ENCODE data around the gene EID1.
"Not testable (repeated sequence)": the region's sequence is repeated elsewhere in the genome, so short reads cannot be mapped to it uniquely, and the experiment has no call there.

Gene EID1

DNA sequence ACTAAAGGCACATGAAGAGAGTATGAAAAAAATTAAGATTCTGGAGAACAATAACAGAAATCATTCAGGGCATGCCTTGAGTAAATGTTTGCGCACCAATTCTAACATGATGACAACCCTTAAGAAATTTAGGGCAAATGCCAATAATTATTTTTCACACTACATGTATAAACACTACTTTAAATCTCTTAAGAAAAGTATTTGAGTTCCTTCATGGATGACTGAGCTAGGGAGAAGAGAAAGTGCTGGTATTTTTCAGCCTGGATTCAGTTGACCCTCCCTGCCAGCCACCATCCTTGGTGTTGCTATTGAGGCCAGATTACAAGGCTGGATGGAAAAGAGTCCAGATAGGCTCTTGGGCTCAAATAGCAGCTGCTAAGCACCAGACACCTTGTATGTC lies 8.0 kb upstream of the EID1 start:
- DNase-seq (ENCODE audit: low read depth) = no peak

DNA sequence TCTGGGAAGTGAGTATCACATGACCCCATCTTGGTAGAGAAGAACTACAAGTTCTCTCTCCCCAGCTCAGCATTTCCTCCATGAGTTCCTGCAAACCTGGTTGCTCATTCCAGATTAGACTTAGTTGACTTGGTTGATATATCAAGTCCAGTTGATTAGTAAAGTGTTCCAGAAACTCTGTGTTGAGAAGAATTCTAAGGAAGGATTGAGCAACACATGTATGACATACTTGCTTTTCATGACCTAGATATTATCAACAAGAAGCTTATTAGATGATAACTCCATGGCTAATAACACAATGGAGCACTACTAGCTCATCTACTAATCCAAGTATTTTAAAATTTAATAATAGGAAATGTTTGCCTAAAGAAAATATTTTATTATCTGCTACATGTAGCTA lies 6.4 kb upstream of the EID1 start:
- no peak for DNase-seq (ENCODE audit: low read depth)

DNA sequence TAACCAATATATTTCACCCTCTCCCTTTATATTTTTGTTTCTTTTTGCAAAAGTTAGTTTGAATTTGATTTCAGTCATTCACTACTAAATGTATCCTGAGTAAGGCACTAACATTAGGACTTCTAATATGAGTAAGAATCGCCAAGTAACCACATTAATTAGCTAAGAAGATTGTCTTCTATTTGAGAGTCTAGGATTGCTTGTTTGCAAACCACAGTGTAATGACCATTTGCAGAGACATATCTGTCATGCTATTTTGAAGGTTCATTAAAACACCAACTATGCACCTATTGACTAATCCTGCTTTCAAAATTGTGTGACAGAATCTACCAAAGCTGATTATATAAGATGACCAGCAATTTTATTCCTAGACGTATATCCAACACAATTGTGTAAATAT lies 5.3 kb upstream of the EID1 start:
- no peak for DNase-seq (ENCODE audit: low read depth)

DNA sequence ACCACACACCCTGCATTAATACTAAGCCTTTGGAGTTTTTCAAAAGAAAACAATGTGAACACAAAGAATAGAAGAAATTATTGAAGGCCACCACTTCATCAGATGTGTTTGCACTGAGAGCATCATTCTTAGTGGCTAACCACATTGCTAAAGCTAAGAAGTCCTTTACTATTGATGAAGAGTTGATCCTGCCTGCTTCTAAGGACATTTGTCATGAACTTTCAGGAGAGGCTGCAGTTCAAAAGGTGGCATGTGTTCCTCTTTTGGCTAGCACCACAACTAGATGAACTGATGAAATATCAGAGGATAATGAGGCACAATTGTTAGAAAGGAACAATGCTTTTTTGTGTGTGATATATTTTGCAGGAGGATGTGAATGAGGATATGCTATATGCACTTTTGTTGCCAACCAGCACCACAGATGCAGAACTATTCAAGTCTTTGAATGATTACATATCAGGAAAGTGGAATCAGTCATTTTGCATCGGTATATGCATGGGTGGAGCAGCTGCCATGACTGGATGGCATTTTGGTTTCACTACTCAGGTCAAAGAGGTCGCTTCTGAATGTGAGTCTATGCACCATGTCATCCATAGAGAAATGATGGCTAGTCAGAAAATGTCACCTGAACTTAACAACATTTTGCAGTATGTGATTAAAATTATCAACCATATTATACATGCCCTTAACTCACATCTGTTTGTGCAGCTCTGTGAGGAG lies 2.5 kb upstream of the EID1 start:
- DNase-seq (ENCODE audit: low read depth) = no peak

DNA sequence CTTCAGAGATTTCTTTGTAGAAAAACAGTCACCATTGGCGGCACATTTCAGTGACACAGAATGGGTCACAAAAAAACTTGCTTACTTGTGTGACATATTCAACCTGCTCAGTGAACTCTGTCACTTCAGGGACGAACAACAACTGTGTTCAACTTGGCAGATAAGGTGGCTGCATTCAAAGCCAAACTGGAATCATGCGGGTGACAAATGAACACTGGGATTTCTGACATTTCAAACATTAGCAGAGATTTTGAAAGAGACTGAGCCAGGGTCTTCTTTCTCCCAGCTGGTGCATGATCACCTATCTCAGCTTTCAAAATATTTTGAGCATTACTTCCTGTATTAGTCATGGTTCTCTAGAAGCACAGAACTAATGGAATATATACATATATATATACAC lies 1.9 kb upstream of the EID1 start:
- DNase-seq (ENCODE audit: low read depth) = no peak

DNA sequence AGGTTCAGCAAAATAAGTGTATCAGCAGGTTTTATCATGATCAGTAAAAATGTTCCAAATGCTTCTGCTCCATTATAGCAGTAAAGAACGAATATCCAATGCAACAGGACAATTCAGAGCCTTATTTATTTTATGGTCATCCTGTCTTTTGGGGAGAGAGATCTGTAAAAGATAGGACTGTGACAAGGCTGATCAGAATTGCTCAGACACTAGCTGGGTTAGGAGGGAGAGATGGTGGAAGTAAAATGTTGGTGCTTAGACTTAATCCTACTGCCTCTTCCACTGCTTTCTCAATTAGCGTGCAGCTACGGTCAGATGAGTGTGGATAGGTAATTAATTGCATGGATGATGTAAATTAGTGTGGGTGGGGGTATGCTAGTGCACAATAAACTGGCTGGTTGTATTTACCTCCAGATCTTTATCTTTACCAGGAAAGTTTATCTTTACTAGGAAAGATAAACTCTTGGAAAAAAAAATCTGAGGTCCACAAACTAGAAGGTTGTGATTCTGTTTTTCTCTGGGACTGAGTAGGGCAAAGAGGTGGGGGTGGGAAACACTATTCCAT lies 2.2 kb downstream of the EID1 start:
- no peak for DNase-seq (ENCODE audit: low read depth)

DNA sequence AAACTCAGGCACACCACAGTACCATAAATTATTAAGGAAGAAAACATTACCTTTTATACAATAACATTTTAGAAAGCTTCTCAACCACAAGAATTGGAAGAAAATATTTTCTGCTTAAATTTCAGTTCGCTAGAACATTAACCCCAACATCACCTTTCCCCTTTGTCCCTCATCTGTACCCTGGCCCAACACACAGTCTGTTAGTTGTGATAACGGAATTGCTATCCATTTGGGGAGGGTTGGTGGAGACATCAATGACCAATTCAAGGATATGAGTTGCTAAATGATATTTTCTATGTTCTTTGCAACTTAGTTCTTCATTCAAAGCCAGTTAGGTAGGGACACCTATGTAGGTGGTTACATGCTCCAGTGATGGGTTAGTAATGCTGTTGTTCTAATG lies 5.8 kb downstream of the EID1 start:
- no peak for DNase-seq (ENCODE audit: low read depth)

DNA sequence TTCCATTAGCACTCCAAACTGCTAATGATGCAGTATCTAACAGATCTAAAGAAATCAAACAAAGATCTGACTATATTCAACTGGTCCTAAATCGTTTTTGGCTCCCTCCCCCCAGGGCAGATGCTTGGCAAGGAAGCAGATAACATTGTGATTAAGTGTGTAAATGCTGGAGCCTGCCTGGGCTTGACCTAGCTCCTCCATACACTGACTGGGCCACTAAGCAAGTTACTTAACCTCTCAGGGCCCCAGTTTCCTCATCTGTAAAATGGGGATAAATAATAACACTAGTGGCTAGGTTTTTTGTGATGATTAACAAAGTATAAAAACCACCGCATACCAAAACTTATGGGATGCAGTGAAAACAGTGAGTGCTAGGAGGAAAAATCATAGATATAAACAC lies 9.2 kb downstream of the EID1 start:
- DNase-seq (ENCODE audit: low read depth) = no peak

DNA sequence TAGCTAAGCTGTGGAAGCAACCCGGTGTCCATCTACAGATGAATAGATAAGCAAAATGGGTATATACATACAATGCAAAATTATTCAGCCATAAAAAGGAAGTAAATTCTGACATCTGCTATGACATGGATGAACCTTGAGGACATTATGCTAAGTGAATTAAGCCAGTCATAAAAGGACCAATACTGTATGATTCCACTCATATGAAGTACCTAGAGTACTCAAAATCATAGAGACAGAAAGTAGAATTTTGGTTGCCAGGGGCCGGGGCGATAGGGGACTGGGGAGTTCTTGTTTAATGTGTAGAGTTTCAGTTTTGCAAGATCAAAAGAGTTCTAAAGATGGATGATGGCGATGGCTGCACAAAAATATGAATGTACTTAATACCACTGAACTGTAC lies 10.3 kb downstream of the EID1 start:
- no peak for DNase-seq (ENCODE audit: low read depth)

DNA sequence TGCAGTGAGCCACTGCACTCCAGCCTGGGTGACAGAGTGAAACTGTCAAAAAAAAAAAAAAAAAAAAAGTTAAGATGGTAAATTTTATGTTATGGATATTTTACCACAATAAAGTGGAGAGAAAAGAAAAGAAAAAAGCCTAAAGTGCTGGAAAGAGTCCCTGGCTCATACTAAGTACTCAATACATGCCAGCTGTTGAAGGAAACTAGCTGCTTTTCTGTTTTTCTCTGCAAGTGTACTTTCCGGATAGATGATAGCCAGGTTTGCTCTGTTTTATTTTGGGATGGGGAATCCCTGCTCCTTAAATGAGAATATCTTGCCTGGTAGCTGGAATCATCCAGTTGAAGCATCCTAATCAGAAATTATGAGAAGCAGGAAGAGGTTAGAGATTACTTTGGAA lies 10.9 kb downstream of the EID1 start:
- DNase-seq (ENCODE audit: low read depth) = no peak

DNA sequence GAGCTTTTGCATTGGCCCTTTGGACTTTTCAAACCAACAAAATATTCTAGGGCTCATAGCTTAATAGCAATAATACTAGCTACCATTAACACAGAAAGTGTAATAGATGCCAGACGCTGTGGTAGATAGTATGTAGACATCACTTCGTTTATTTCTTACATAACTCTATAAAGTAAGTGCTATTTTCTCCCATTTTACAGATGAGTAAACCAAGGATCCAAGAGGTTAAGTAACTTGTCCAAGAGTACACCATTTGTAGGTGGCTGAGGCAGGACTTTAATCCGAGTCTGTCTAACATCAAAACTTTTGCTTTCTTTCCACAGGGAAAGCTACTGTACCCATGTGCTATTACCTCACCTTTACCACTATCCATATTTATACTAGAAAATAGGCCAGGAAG lies 12.0 kb downstream of the EID1 start:
- no peak for DNase-seq (ENCODE audit: low read depth)

DNA sequence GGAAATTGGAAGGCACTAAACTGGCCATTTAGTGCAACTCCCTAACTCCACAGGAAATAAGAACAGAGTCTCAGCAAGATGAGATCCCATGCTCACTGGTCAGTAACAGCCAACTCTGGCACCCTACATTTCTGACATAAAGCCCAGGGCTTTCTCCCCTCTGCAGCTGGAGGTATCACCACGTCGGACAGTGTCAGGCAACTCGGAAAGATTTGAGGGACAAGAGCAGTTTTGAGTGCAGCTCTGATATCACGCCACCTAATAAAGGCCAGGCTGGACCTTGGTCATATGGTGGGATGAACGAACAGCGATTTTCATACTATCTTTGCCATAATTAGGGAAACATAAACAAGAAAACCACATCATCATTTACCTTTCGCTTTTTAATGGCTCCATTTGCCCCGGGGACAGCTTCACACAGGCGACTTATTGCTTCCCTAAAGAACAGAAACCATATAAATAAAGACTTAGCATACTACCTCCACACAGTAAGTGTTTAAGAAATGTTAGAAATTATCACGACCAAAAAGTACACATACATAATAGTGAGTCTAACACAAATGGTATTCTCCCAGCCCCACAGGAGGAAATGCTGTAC lies 12.5 kb downstream of the EID1 start:
- DNase-seq (ENCODE audit: low read depth) = no peak

DNA sequence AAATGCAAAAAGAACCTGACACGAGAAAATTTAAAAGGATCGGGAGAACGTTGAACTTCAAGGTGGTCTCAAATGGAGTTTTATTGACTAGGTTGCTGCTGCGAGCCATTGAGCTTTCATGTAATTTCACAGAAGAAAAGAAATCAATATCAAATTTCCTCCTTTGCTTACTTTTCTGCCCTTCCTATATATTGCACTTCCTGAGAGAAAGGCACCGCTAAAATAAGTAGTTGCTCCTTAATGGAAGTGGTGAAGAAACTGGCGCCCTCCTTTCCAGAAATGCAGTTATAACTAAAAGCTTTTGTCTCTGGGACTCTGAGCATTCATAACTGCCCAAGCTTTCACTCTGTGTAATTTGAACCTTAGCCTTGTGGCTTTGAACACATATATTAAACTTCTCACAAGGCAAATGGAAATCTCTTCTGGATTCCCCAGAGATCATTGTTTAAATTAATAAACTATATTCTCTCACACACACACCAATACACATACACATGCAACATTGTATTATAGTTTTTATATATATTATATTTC lies 13.4 kb downstream of the EID1 start:
- DNase-seq (ENCODE audit: low read depth) = no peak

DNA sequence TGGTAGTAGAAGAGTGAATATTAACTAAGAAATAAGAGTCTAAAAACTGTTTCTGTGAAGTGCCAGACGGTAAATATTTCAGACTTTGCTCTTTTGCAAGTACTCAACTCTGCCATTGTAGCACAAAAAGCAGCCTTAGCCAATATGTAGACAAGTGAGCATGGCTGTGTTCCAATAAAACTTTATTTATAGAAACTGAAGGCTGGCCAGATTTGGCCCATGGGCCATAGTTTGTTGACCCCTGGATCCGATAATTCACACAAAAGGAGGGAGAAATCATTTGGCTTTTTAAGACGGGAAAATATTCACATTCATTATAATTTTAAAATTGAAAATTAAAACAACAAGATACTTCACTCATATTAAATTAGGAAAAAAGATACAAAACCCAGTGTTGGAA lies 15.4 kb downstream of the EID1 start:
- DNase-seq (ENCODE audit: low read depth) = no peak

DNA sequence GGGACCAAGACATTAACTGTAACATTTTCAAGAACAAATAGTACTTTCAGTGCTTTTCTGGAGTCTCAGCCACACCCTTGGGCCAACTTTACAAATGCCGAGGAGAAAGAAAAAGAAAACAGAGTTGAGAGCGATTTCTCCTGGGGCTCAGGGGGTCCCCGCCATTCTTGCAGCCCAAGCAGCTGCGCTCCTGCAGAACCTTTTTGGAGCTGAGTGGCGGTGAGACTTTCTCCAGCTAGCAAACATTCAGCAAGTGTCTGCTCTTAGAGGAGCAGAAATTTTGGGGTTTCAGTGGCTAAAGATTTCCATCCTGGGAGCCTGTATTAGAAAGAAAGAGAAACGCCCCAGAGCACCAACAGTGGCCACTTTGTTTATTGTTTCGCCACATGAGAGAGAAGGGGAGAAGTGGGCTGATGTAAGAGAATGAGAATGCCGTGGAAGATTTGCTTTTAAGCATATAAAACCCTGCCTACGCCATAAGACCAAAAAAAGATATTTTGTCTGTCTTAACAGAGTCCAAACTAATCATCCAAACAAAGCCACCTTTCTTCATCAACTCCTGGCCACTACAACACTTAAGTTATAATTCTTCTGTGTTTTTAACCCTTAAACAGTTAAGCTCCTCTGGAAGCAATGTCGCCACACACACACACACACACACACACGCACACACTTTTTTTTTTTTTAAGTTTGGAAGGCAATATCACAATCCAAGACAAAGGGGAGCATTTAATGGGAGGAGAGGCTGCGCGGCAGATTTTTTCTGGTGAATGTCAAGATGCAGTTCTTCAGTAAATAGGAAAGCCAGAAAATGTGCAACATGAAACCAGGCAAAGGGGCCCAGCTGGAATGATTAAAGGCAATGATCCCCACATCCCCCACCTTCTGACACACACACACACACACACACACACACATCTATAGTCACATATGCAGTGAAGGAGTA lies 19.2 kb downstream of the EID1 start:
- DNase-seq (ENCODE audit: low read depth) = no peak

DNA sequence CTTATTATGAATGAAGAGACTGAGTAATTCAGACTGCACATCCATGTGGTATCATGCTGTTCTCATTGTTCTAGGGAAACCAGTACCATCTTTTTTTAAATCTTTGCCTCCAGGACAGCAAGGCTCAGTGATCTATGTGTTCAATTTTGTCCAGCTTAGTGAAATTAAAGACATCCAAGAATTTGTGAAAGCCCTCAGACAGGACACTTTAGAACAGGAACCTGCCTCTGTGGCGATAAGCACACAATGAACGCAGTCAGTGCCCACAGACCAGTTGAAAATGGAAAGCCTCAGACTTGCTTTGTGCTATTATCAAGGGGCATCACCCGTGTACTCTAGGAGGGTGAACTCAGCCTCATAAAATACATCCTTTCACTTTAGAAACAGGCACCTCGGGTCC lies 20.1 kb downstream of the EID1 start:
- no peak for DNase-seq (ENCODE audit: low read depth)

DNA sequence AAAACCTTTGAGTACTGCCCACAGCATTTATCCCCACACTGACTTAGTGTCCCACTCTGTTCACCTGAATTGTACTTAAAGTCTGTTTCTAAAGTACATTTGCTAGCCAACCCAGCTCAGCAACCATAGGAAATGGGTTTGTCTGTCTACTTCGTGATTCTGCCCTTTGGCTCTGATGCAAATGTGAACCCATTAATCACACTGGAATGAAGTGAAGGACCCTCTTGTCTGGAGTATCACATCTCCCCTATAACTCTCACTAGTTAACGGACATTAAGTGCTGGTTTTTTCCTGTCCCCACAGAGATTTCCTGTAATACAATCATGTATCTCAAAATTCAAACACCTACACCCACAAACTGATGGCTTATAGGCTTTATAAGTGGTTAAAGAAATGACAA lies 20.5 kb downstream of the EID1 start:
- no peak for DNase-seq (ENCODE audit: low read depth)

DNA sequence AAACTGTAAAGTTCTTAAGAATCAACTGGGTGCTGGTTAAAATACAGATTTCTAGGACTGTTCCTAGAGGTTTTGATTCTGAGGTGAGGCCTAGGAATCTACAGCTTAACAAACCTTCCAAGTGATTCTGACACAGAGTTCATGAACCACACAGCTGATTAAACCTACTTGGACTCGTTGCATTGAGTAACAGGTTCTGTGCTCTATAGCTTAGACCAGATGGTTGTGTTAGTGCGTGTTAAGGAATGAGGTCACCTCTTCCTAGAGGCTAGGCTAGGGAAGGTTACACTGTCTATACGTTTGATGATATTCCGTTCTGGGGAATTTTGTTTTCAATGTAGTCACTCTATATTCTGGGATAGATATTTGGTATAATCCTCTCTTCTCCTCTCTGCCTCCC lies 21.9 kb downstream of the EID1 start:
- no peak for DNase-seq (ENCODE audit: low read depth)

DNA sequence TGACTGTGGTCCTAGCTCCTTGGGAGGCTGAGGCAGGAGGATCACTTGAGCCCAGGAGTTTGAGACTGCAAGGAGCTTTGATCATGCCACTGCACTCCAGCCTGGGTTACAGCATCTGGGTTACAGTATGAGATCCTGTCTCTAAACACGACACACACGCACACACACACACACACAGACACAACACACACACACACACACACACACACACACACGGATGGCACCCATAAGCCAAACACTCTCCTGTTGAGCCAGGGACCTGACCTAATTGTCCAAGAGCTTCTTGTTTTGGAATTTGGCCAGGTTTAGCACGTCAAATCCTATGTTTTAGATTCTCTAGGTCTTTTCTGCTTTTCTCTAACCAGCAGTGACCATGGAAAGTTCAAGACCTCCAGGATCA lies 26.8 kb downstream of the EID1 start:
- DNase-seq (ENCODE audit: low read depth) = no peak

DNA sequence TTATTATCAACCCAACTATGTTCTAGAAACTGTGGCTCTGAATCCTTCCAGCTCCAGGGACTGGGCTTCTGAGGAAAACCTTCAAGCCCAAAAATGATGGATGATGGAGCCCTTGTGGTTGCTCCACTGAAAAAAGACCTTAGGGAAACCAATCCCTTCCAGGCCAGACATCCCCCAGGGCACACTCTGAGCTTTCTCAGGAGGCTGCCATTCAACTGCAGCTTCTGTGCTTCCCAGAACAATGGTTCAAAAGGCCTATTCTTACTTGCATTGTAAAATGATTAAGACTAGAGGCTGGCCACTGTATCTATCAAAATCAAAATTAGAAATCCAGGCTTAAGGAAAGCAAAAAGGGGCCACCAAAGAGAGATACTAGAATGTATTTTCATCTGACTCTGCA lies 27.3 kb downstream of the EID1 start:
- DNase-seq (ENCODE audit: low read depth) = no peak

DNA sequence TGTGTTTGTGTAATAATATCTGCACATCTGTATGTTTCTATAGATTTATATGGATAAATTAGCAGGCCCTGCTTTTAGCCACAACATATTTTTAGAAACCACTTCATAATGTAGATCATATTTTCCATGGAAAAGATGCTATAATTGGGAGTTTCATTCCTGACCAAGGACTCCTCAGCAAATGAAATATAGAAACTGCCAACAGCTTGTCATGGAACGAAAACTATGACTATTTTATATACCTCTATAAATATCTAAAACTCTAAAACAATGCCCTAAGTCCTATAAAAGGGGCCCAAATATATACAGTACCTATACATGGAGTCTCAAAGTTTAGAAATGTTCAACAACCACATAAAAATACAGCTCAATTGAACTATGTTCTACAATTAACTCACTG lies 27.9 kb downstream of the EID1 start:
- no peak for DNase-seq (ENCODE audit: low read depth)

DNA sequence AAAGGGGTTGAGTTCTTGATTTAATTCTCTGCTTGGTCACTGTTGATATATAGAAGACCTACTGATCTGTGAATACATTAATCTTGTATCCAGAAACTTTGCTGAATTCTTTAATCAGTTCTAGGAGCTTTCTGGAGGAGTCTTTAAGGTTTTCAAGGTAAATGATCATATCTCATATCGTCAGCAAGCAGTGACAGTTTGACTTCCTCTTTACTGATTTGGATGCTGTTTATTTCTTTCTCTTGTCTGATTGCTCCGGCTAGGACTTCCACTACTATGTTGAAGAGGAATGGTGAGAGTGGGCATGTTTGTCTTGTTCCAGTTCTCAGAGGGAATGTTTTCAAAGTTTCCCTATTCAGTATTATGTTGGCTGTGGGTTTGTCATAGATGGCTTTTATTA lies 31.4 kb downstream of the EID1 start:
- not testable (repeated sequence) for DNase-seq (ENCODE audit: low read depth)

DNA sequence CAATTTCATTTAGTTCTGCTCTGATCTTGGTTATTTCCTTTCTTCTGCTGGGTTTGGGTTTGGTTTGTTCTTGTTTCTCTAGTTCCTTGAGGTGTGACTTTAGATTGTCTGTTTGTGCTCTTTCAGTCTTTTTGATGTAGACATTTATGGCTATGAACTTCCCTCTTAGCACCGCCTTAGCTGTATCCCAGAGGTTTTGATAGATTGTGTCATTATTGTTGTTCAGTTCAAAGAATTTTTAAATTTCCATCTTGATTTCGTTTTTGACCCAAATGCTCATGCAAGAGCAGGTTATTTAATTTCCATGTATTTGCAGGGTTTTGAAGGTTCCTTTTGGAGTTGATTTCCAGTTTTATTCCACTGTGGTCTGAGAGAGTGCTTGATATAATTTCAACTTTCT lies 32.6 kb downstream of the EID1 start:
- not testable (repeated sequence) for DNase-seq (ENCODE audit: low read depth)

Data from activated T-helper 9 cell treated with anti-CD3 and anti-CD28 coated beads, Interleukin-2, amount 50 U/mL, for 16 hours (primary cell).